Fibroblast of lung (primary cell): ENCODE measurements around the gene LTC4S. TPM values are rescaled to one million over a fixed set of nuclear protein-coding genes. Genes with fewer than 3 reads are reported as not detected.
A peak's percentile ranks its signal among the peaks of the same experiment; 100 is the strongest.

Source experiments
- DNase-seq, 2 donors: peaks; one replicate each; pipeline versions ENCODE4 v3.0.0 to v3.0.0-alpha.2; 2010; ENCODE audit warnings: low read depth in 2 of 2
- H2AFZ ChIP-seq: 2 replicates; pipeline ENCODE4 v1.5.1; 2012; ENCODE audit warnings: low read length, control low read depth, inconsistent platforms
- H3K27ac ChIP-seq: 2 replicates; pipeline ENCODE4 v1.5.1; 2011; ENCODE audit warnings: low read length, control low read depth; ENCODE audit not compliant: insufficient read depth
- H3K27me3 ChIP-seq: 2 replicates; pipeline ENCODE4 v1.5.1; 2011; ENCODE audit warnings: mild to moderate bottlenecking, low read length; ENCODE audit not compliant: control insufficient read depth, insufficient read depth
- H3K36me3 ChIP-seq: 2 replicates; pipeline ENCODE4 v1.5.1; 2011; ENCODE audit warnings: low read length; ENCODE audit not compliant: control insufficient read depth, insufficient read depth
- H3K4me1 ChIP-seq: 2 replicates; pipeline ENCODE4 v1.5.1; 2011; ENCODE audit warnings: low read length; ENCODE audit not compliant: control insufficient read depth, insufficient read depth; ENCODE audit errors: extremely low read depth
- H3K4me2 ChIP-seq: 2 replicates; pipeline ENCODE4 v1.5.1; 2011; ENCODE audit warnings: low read length, control low read depth; ENCODE audit not compliant: insufficient read depth; ENCODE audit errors: extremely low read depth
- H3K4me3 ChIP-seq, 4 experiments: fragments of 200-600 bp in 1 of 4; sonication (generic) in 1 of 4; replicated peaks in 1 of 4; 2 replicates each; pipeline ENCODE4 v1.5.1; 2011 to 2016; ENCODE audit warnings: low read length in 4 of 4, low read depth in 3 of 4, mild to moderate bottlenecking in 3 of 4, control low read depth in 2 of 4, inconsistent platforms in 1 of 4, mixed read lengths in 1 of 4; ENCODE audit not compliant: insufficient read depth in 1 of 4; ENCODE audit errors: control extremely low read depth in 1 of 4
- H3K79me2 ChIP-seq: 2 replicates; pipeline ENCODE4 v1.5.1; 2012; ENCODE audit warnings: mild to moderate bottlenecking, low read length, inconsistent platforms; ENCODE audit not compliant: control insufficient read depth, insufficient read depth
- H3K9ac ChIP-seq: 2 replicates; pipeline ENCODE4 v1.5.1; 2011; ENCODE audit warnings: mild to moderate bottlenecking, low read length, control low read depth; ENCODE audit not compliant: insufficient read depth
- H3K9me3 ChIP-seq: 2 replicates; pipeline ENCODE4 v1.5.1; 2012; ENCODE audit warnings: low read depth, low read length; ENCODE audit not compliant: control insufficient read depth, insufficient read depth
- H4K20me1 ChIP-seq: 2 replicates; pipeline ENCODE4 v1.5.1; 2011; ENCODE audit warnings: low read length; ENCODE audit not compliant: control insufficient read depth, insufficient read depth; ENCODE audit errors: extremely low read depth
- EZH2 ChIP-seq: IDR thresholded peaks from 2 replicates; pipeline ENCODE4 v1.5.1; 2012; ENCODE audit warnings: low read length, control low read depth, mild to moderate bottlenecking; ENCODE audit errors: missing control alignments
- polyA plus RNA-seq, 2 donors: library from polyadenylated mRNA; depleted of rRNA in 1 of 2; stranded (reverse) in 1 of 2; unstranded in 1 of 2; fragments of >200 nt; gene quantifications; 2 replicates each; pipeline ENCODE4 v1.2.1, GENCODE V29; 2011 to 2012; ENCODE audit warnings: missing spikeins in 1 of 2
- total RNA-seq: library from RNA; depleted of rRNA; stranded (reverse); fragments of >200 nt; gene quantifications from 2 replicates; pipeline ENCODE4 v1.2.1, GENCODE V29; 2014
- TF ChIP-seq, protein P1 (sequence below), 2 donors: IDR thresholded peaks in 1 of 2; conservative IDR thresholded peaks in 1 of 2; 1 replicate in 1 of 2; 2 replicates in 1 of 2; pipeline ENCODE4 v1.5.1; 2011 to 2012; ENCODE audit warnings: low read length in 2 of 2, control low read depth in 1 of 2, inconsistent platforms in 1 of 2, low read depth in 1 of 2, mild to moderate bottlenecking in 1 of 2

LTC4S gene
- total and polyA plus RNA-seq, 2 donors (not counting 1 experiment from before 2014, with no cell fraction given): 0.32 to 0.83 TPM

DNA sequence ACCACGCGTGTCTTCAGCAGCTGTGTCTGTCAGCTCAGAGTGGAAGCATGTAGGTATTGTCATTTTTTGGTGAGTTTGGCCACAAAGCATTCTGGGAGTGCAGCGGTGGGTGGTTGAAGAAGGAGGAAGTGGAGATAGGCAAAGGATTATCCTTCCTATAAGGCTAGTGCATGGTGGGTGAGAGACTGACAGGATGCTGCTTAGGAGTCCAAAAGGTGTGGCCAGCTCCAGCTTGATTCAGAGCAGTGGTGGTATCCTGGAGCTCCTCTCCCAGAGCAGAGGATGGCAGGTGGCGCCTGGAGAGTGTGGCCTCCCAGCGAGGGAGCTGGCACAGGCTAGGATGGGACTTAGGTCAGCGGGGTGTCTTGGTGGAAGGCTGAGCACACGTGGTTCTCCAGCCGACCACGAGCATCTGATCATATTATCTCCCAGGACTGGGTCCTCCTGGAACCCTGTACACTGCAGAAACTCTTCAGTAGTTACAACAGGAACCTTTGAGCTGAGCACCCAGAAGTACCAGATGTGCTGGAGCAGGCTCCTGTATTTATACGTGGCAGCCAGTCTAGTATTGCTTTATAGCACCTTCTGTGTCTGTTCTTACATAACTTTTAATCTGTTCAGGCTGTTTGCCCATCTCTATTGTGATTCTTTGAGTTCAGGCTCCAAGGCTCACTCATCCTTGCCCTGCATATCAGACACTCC lies 31.6 kb upstream of the LTC4S start:
- TF ChIP-seq, protein P1, sequence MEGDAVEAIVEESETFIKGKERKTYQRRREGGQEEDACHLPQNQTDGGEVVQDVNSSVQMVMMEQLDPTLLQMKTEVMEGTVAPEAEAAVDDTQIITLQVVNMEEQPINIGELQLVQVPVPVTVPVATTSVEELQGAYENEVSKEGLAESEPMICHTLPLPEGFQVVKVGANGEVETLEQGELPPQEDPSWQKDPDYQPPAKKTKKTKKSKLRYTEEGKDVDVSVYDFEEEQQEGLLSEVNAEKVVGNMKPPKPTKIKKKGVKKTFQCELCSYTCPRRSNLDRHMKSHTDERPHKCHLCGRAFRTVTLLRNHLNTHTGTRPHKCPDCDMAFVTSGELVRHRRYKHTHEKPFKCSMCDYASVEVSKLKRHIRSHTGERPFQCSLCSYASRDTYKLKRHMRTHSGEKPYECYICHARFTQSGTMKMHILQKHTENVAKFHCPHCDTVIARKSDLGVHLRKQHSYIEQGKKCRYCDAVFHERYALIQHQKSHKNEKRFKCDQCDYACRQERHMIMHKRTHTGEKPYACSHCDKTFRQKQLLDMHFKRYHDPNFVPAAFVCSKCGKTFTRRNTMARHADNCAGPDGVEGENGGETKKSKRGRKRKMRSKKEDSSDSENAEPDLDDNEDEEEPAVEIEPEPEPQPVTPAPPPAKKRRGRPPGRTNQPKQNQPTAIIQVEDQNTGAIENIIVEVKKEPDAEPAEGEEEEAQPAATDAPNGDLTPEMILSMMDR (conservative IDR thresholded peaks at IDR 0.05 in 1 of 2, IDR thresholded peaks at IDR 0.05 in 1 of 2; ENCODE audit: low read depth in 1 of 2, low read length in 2 of 2): no peak
- no peak for TF ChIP-seq EZH2
- H3K79me2 ChIP-seq: peaks cover 62% of the 10 kb centered on the region
- peak overlapping the region in 1 of 4 experiments; percentile 2 for H3K4me3 ChIP-seq
- DNase-seq: peak in 1 of 2 donors; percentile 64
- H2AFZ ChIP-seq: no peak overlapping the region
- H3K27ac ChIP-seq: peak overlapping the region; percentile 36
- H3K4me1 ChIP-seq: peaks cover 36% of the 10 kb centered on the region
- H3K9ac ChIP-seq: no peak overlapping the region
- H3K4me2 ChIP-seq: peak overlapping the region; percentile 13
- H3K36me3 ChIP-seq: peaks cover 8% of the 10 kb centered on the region
- no peaks in the 10 kb centered on the region for H3K9me3 ChIP-seq
- H4K20me1 ChIP-seq: no peaks in the 10 kb centered on the region
- H3K27me3 ChIP-seq: no peaks in the 10 kb centered on the region

DNA sequence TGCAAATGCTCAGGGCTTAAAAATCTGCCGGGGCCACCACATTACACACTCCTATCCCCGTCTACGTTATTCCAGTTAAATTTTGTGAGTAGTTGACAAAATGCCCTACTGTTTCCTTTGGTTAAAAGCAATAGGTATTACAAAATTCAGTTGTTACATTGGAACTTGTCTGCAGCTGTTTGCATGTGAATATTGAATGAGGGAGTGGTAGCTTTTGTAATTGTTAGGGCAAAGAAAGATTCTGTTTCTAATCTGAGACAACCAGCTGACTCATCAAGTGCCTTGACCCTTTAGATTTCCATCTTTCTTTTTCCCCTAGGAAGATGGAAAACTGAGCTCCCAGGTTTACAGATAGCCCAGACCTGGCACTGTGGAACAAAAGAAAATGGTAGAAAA lies 31.0 kb upstream of the LTC4S start:
- TF ChIP-seq, protein P1 (conservative IDR thresholded peaks at IDR 0.05 in 1 of 2, IDR thresholded peaks at IDR 0.05 in 1 of 2; ENCODE audit: low read depth in 1 of 2, low read length in 2 of 2): no peak
- TF ChIP-seq EZH2: no peak
- DNase-seq: peak; percentile 66 to 78
- H3K4me3 ChIP-seq: peak overlapping the region in 1 of 4 experiments; percentile 2
- peak overlapping the region; percentile 13 for H3K4me2 ChIP-seq
- H3K27ac ChIP-seq: peak overlapping the region; percentile 36
- H3K36me3 ChIP-seq: peaks cover 8% of the 10 kb centered on the region
- H3K4me1 ChIP-seq: peaks cover 36% of the 10 kb centered on the region
- no peak overlapping the region for H3K9ac ChIP-seq
- no peaks in the 10 kb centered on the region for H3K27me3 ChIP-seq
- no peaks in the 10 kb centered on the region for H3K9me3 ChIP-seq
- H2AFZ ChIP-seq: no peak overlapping the region
- H3K79me2 ChIP-seq: peaks cover 62% of the 10 kb centered on the region
- no peaks in the 10 kb centered on the region for H4K20me1 ChIP-seq

DNA sequence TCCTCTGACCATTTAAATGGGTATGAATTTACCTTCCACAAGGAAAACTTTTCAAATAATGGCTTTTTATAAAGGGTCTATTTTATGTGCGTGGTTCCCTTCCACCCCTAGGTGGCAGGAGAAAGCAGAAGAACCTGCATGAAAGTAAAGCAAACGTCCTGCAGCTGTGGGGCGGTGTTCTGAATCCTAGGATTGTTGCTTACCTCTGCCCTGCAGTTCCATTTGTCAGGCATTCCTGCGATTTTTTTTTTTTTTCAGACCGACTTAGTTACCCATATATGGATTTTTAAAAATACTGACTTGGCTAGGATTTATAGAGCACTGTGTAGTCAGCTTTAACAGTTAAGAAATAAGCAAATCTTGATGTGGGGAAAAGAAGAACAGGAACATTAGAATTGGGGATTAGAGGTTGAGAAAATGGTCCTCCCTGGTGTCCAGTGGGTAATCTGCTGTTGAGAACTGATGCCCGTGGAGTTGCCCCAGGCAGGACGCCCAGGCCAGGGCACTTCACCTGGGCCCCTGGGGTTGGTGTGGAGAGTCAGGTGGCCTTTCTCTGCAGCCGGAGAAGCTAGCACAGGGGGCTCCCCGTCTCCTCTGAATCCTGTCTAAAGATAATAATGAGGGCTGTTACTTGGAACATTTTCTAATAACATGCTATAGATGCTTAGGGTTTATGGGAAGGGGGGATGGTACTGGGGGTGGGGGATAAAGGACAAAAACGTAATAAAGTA lies 30.4 kb upstream of the LTC4S start:
- Histone ChIP-seq H2AFZ (no peak overlapping the region), H3K4me2 (peak overlapping the region; percentile 23), H3K4me1 (peaks cover 36% of the 10 kb centered on the region), H3K4me3 (peak overlapping the region in 1 of 4 experiments; percentile 15), H4K20me1 (no peaks in the 10 kb centered on the region), H3K79me2 (peaks cover 58% of the 10 kb centered on the region), H3K9me3 (no peaks in the 10 kb centered on the region), H3K9ac (no peak overlapping the region), H3K27me3 (no peaks in the 10 kb centered on the region), H3K27ac (peak overlapping the region; percentile 31), H3K36me3 (peaks cover 8% of the 10 kb centered on the region)
- no peak for TF ChIP-seq EZH2
- TF ChIP-seq, protein P1 (conservative IDR thresholded peaks at IDR 0.05 in 1 of 2, IDR thresholded peaks at IDR 0.05 in 1 of 2; ENCODE audit: low read depth in 1 of 2, low read length in 2 of 2): peak; percentile 71 to 96
- DNase-seq: peak; percentile 92
